HG02798 (cell line): ENCODE measurements around the gene WDPCP.
"Not testable (repeated sequence)": the region's sequence is repeated elsewhere in the genome, so short reads cannot be mapped to it uniquely, and the experiment has no call there.

Experiments used
- ATAC-seq: cut with Tn5 transposase; IDR thresholded peaks from one replicate; pipeline ENCODE4 v1.9.1; 2021; ENCODE audit warnings: mild to moderate bottlenecking; ENCODE audit not compliant: unreplicated experiment, poor library complexity

Gene WDPCP

GRCh38 chr2:63588385-63589147, at the start of gene WDPCP, which contains the start of gene MDH1:
Gene WDPCP (minus strand): TSS chr2:63588477. CDS start chr2:63588271, 206 bp downstream.
Gene MDH1 (plus strand): TSS chr2:63588963. CDS start chr2:63589044, 81 bp downstream.
- peak; percentile 88 for ATAC-seq

GRCh38 chr2:63632382-63632781, 44.1 kb upstream of the WDPCP start:
- no peak for ATAC-seq

GRCh38 chr2:63631501-63631900, 43.2 kb upstream of the WDPCP start:
- no peak for ATAC-seq

GRCh38 chr2:63628403-63628942, 40.2 kb upstream of the WDPCP start:
- no peak for ATAC-seq

- no peak for ATAC-seq
Measured at GRCh38 chr2:63627866-63628265, 39.6 kb upstream of the WDPCP start.

- not testable (repeated sequence) for ATAC-seq
Measured at GRCh38 chr2:63623763-63624162, 35.5 kb upstream of the WDPCP start.

GRCh38 chr2:63622751-63623150, 34.5 kb upstream of the WDPCP start:
- no peak for ATAC-seq

GRCh38 chr2:63619328-63619727, 31.1 kb upstream of the WDPCP start:
- no peak for ATAC-seq

GRCh38 chr2:63617366-63617765, 29.1 kb upstream of the WDPCP start:
- ATAC-seq = no peak

- no peak for ATAC-seq
Measured at GRCh38 chr2:63614983-63615945, 27.0 kb upstream of the WDPCP start.

- no peak for ATAC-seq
Measured at GRCh38 chr2:63614448-63614968, 26.2 kb upstream of the WDPCP start.

GRCh38 chr2:63613391-63613901, 25.2 kb upstream of the WDPCP start:
- no peak for ATAC-seq

GRCh38 chr2:63610525-63610924, 22.2 kb upstream of the WDPCP start:
- no peak for ATAC-seq

GRCh38 chr2:63608865-63609264, 20.6 kb upstream of the WDPCP start:
- not testable (repeated sequence) for ATAC-seq

- no peak for ATAC-seq
Measured at GRCh38 chr2:63604666-63605065, 16.4 kb upstream of the WDPCP start.

- ATAC-seq = no peak
Measured at GRCh38 chr2:63600881-63601460, 12.7 kb upstream of the WDPCP start.

- ATAC-seq = no peak
Measured at GRCh38 chr2:63598981-63599380, 10.7 kb upstream of the WDPCP start.

- no peak for ATAC-seq
Measured at GRCh38 chr2:63596401-63596883, 8.2 kb upstream of the WDPCP start.

GRCh38 chr2:63594660-63595059, 6.4 kb upstream of the WDPCP start:
- no peak for ATAC-seq
